K562 (cell line): ENCODE measurements around the gene TRIM34. TPM values are rescaled to one million over a fixed set of nuclear protein-coding genes. Genes with fewer than 3 reads are reported as not detected.

Experiments
- BRD4 ChIP-seq: fragments of 200-600 bp; sonication (generic); IDR thresholded peaks from 2 replicates; pipeline ENCODE4 v1.6.1; 2017; ENCODE audit warnings: inconsistent platforms
- CREB5 ChIP-seq: fragments of 250-450 bp; sonication (Bioruptor Pico); IDR thresholded peaks from 2 replicates; pipeline ENCODE4 v1.5.0; 2020; ENCODE audit warnings: mild to moderate bottlenecking
- DLX4 ChIP-seq: fragments of 250-450 bp; sonication (Bioruptor Pico); IDR thresholded peaks from 2 replicates; pipeline ENCODE4 v1.6.1; 2021; ENCODE audit warnings: mild to moderate bottlenecking
- GABPB1 ChIP-seq: sonication (generic); formaldehyde crosslinking; IDR thresholded peaks from 2 replicates; pipeline ENCODE4 v1.8.0; 2022; ENCODE audit warnings: mild to moderate bottlenecking, missing genetic modification reagents
- HNRNPLL ChIP-seq: fragments of 200-400 bp; formaldehyde crosslinking; IDR thresholded peaks from 2 replicates; pipeline ENCODE4 v1.6.1; 2017; ENCODE audit warnings: low read length, low read depth, mild to moderate bottlenecking; ENCODE audit not compliant: poor library complexity, severe bottlenecking
- HOXB6 ChIP-seq: fragments of 250-450 bp; sonication (Bioruptor Pico); IDR thresholded peaks from 2 replicates; pipeline ENCODE4 v1.5.1; 2022; ENCODE audit warnings: mild to moderate bottlenecking, borderline replicate concordance
- IRF9 ChIP-seq: fragments of 450-650 bp; IDR thresholded peaks from 2 replicates; pipeline ENCODE4 v1.6.1; 2016; ENCODE audit warnings: missing biosample characterization, missing genetic modification characterization
- JUNB ChIP-seq: fragments of 450-650 bp; formaldehyde crosslinking; conservative IDR thresholded peaks from 2 replicates; pipeline ENCODE4 v1.4.0; 2020; ENCODE audit warnings: mild to moderate bottlenecking
- LARP7 ChIP-seq: fragments of 450-650 bp; IDR thresholded peaks from 2 replicates; pipeline ENCODE4 v1.6.1; 2016
- MCM3 ChIP-seq: fragments of 450-650 bp; IDR thresholded peaks from 2 replicates; pipeline ENCODE4 v1.6.1; 2016
- MCM7 ChIP-seq, 2 experiments: fragments of 450-650 bp; IDR thresholded peaks; 2 replicates each; pipeline ENCODE4 v1.6.1; 2016 to 2018
- NFE2L1 ChIP-seq: fragments of 450-650 bp; IDR thresholded peaks from 2 replicates; pipeline ENCODE4 v1.6.1; 2016; ENCODE audit warnings: missing genetic modification characterization, low read depth, mild to moderate bottlenecking, missing compliant biosample characterization, moderate library complexity, borderline replicate concordance
- PTBP1 ChIP-seq: fragments of 200-400 bp; formaldehyde crosslinking; IDR thresholded peaks from 2 replicates; pipeline ENCODE4 v1.6.1; 2017; ENCODE audit warnings: low read depth, low read length
- RERE ChIP-seq: sonication (generic); formaldehyde crosslinking; IDR thresholded peaks from 2 replicates; pipeline ENCODE4 v1.8.0; 2023; ENCODE audit warnings: missing genetic modification reagents, mild to moderate bottlenecking, borderline replicate concordance
- SAFB2 ChIP-seq: fragments of 200-400 bp; formaldehyde crosslinking; IDR thresholded peaks from 2 replicates; pipeline ENCODE4 v1.6.1; 2018; ENCODE audit warnings: borderline replicate concordance, low read length, low read depth, moderate library complexity; ENCODE audit not compliant: severe bottlenecking
- SMAD2 ChIP-seq: fragments of 150-350 bp; IDR thresholded peaks from 2 replicates; pipeline ENCODE4 v1.6.1; 2014; ENCODE audit warnings: low read depth, mild to moderate bottlenecking, low read length
- SMARCA5 ChIP-seq: fragments of 450-650 bp; IDR thresholded peaks from 2 replicates; pipeline ENCODE4 v1.6.1; 2016
- SRF ChIP-seq, 2 experiments: fragments of 250-450, 450-650 bp in 1 of 2; sonication (Bioruptor Pico) in 1 of 2; sonication (generic) in 1 of 2; formaldehyde crosslinking; IDR thresholded peaks; 2 replicates each; pipeline versions ENCODE4 v1.5.0 to v1.5.1; 2020 to 2022; ENCODE audit warnings: mild to moderate bottlenecking in 1 of 2, missing genetic modification reagents in 1 of 2
- TCF7L2 ChIP-seq: fragments of 150-350 bp; IDR thresholded peaks from 2 replicates; pipeline ENCODE4 v1.6.1; 2016; ENCODE audit warnings: low read depth, mild to moderate bottlenecking, low read length, moderate library complexity
- TOE1 ChIP-seq, 2 experiments: fragments of 450-650 bp in 1 of 2; sonication (generic) in 1 of 2; formaldehyde crosslinking in 1 of 2; IDR thresholded peaks; 2 replicates each; pipeline versions ENCODE4 v1.7.1 to v1.8.0; 2016 to 2022; ENCODE audit warnings: borderline replicate concordance in 2 of 2, mild to moderate bottlenecking in 2 of 2, antibody characterized with exemption in 1 of 2, inconsistent platforms in 1 of 2, low read depth in 1 of 2, missing genetic modification reagents in 1 of 2, moderate library complexity in 1 of 2
- ZNF253 ChIP-seq: fragments of 250-450 bp; sonication (Bioruptor Pico); conservative IDR thresholded peaks from 2 replicates; pipeline ENCODE4 v1.6.1; 2021; ENCODE audit warnings: mild to moderate bottlenecking
- polyA plus RNA-seq, 8 experiments: library from polyadenylated mRNA; depleted of rRNA in 4 of 8; stranded (reverse) in 5 of 8; unstranded in 3 of 8; fragments of >200 nt; fragmentation: Nextera tagmentation in 2 of 8; fragmentation: Illumina TruSeq in 1 of 8; extraction: Ambion mirVana in 2 of 8; extraction: Trizol in 1 of 8; gene quantifications; 2 replicates each; pipeline versions ENCODE4 v1.2.1 to v1.2.3, GENCODE V29; 2011 to 2014; ENCODE audit warnings: inconsistent platforms in 1 of 8, missing spikeins in 1 of 8
- total RNA-seq, 7 experiments: library from RNA; depleted of rRNA in 6 of 7; stranded (reverse); fragments of >200 nt in 6 of 7; fragmentation: Illumina TruSeq in 2 of 7; extraction: Trizol in 2 of 7; gene quantifications; 2 replicates each; pipeline versions ENCODE4 v1.2.1 to v1.2.3, GENCODE V29; 2011 to 2021; ENCODE audit warnings: low replicate concordance in 1 of 7

Gene TRIM34
- total and polyA plus RNA-seq, 9 of the 15 experiments (the other 6 are each of a cell fraction or from before 2014, with no cell fraction given) = 0.31 to 2.9 (median 1.3) TPM

- TF ChIP-seq IRF9 (tag) = no peak
- no peak for TF ChIP-seq ZNF253 (CRISPR knock-in tag)
- TF ChIP-seq LARP7 = no peak
- no peak for TF ChIP-seq MCM7 (IDR thresholded peaks at IDR 0.05)
- no peak for TF ChIP-seq SMAD2
- TF ChIP-seq TOE1 (IDR thresholded peaks at IDR 0.05; ENCODE audit: borderline replicate concordance) = no peak
- TF ChIP-seq TOE1 (CRISPR knock-in tag; IDR thresholded peaks at IDR 0.05; ENCODE audit: borderline replicate concordance, low read depth) = no peak
- TF ChIP-seq PTBP1 = no peak
- TF ChIP-seq HNRNPLL = peak; percentile 39
- TF ChIP-seq DLX4 (CRISPR knock-in tag) = no peak
- TF ChIP-seq MCM3 = no peak
- TF ChIP-seq HOXB6 (CRISPR knock-in tag) = no peak
- TF ChIP-seq SAFB2 = no peak
- TF ChIP-seq SMARCA5 = no peak; the same call in 1 of the 2 replicates
- no peak for TF ChIP-seq SRF (CRISPR knock-in tag; IDR thresholded peaks at IDR 0.05)
- TF ChIP-seq NFE2L1 (tag) = no peak
- TF ChIP-seq GABPB1 (CRISPR knock-in tag) = no peak; the same call in 1 of the 2 replicates
- TF ChIP-seq CREB5 = no peak
- TF ChIP-seq JUNB (CRISPR knock-in tag) = no peak
- TF ChIP-seq BRD4 = no peak
- no peak for TF ChIP-seq RERE (CRISPR knock-in tag)
- no peak for TF ChIP-seq TCF7L2
Measured at GRCh38 chr11:5684646-5685362, 60.0 kb downstream of the TRIM34 start, which contains the start of gene TRIM5 (continued).
